ENCODE data around the gene MPO.

MPO gene

DNA sequence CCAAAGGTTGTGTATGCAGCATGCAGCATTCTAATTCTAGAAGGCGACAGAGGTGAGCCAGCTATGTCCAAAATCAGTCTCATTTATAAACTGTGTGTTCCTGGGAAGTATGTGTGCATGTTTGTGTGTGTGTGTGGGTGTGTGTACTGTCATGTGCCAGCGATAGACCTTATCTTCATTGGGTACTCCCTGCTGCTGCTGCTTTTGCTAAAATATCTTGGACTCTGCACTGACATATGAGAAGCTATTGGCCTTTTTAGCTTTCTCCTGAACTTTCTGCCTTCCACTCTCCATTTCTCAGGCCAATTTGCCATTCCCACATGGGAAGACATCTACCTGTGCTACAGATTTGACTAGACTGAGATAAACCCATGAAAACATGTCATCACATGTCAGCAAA lies 44.3 kb downstream of the MPO start:
- DNase-seq (ENCODE audit: low read depth, low spot score): no peak

DNA sequence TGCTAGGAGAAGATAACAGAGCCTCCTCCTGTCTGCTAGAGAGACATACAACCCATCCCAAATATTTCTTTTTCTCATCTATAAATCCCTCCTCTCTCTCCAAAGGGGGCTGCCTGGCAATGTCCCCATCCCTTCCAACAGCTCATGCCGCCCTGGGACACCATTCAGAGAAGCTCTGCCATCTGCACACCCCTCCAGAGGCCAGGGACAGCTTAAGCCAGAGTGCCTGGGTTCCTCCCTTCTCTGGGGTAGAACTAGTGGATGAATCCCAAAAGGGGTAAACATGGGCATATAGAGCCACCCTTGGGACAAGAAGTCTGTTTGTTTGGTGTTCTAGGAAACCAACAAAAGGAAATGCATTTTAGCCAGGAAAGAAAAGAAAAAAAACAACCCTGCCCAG lies 44.9 kb downstream of the MPO start:
- DNase-seq (ENCODE audit: low read depth, low spot score): no peak

DNA sequence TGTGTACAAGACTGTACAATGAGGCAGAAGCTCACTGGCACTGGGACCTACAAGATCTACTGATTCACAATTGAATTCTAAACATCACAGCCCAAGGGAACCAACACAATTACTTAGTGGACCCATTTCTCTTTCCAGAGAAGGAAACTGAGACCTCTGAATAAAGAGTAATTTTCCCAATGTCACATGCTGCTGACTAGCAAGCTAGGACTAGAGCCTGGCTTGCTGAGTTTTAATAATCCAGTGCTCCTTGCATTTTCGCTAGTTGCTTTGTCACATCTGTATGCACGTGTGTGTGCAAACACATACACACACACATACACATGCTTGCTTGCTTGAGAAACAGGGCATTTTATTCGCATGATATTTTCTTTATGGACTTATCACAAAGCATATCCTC lies 46.2 kb downstream of the MPO start:
- no peak for DNase-seq (ENCODE audit: low read depth, low spot score)

DNA sequence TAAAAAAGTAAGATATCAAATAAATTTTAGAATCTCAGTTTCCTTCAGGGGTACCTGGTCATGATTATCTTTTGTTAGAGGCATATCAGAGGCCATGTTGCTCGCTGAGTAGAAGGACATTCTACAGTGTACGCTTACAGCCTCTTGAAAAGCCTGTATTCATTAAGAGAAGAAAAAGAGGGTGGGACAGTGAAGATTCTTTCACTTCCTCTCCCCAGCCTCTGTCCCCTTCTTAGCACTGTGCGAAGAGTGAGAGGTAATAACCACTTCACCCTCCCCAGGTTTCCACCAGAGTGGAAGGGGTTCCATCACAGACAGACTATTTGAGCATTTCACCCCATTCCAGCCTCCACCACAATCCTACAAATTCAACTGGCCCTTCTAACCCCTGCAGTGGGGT lies 47.2 kb downstream of the MPO start:
- no peak for DNase-seq (ENCODE audit: low read depth, low spot score)

DNA sequence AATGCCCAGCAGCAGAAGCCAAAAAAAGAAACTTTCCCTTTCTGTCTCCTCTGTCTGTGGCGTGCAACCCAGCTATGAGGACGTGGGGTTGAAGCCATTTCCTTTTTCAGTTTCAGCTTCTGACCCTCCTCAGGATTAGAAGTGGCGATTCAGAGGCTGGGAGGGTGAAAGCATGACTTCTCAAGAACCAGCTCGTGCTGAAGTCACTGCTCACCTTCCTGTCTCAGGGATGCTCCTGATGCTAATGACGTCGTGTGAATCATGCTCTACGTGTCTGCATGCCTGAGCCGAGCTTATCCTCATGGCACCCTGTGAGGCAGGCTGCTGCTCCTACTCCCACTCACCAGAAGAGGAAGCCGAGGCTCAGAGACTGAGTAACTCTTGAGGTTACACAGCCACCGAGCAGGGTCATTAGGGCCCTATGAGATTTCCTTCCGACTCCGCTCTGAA lies 48.0 kb downstream of the MPO start:
- DNase-seq (ENCODE audit: low read depth, low spot score): no peak

DNA sequence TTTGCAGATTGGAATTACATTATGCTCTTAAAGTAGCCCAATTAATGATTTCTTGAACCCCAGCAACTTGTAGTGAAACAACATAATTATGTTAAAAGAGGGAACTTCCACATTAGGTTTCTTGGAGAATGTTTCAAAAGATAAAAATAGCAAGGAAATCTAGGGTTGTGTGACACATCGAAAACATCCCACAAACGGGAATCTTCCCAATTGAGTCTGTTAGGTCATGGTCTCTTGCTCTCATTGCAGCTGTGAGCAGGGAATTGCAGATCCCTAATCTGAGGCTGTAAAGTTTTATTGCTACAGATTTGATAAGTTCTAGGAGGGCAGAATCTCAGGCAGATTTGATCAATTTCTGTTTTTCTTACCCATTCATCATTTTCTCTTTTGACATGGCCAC lies 49.1 kb downstream of the MPO start:
- DNase-seq (ENCODE audit: low read depth, low spot score): no peak

DNA sequence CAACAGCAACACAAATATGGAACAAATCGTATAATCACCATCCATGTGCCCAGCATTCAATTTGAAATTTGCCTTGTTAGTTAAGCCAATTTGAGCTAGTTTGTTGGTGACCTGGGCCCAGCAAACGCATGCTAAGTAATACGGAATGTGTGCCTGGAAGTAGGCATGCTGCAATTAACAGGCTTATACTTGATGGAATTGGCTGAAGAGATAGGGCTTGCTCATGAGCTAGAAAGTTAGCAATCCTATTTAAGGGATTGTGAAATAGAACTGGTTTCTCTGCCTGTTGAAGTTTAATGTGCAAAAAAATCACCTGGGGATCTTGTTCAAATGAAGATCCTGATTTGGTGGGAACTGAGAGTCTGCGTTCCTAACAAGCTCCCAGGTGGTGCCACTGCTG lies 50.9 kb downstream of the MPO start:
- DNase-seq (ENCODE audit: low read depth, low spot score): no peak

DNA sequence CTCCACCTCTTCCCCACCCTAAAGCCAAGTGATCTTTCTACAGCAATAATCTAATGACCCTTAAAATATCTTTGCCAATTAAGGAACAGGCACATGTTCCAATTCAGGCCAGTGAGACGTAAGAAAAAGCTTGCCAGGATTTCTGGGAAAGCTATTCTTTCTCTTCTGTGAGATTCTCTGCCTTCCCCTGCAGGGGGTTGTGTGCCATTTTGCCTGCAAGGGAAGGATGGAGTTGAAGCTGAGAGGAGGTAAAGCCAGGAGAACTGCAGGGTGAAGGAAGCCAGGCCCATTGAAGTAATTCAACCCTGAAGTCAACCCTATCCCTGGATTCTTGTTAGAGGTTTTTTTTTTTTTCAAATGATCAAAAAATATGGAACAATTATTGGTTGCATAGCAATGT lies 51.4 kb downstream of the MPO start:
- DNase-seq (ENCODE audit: low read depth, low spot score): no peak

DNA sequence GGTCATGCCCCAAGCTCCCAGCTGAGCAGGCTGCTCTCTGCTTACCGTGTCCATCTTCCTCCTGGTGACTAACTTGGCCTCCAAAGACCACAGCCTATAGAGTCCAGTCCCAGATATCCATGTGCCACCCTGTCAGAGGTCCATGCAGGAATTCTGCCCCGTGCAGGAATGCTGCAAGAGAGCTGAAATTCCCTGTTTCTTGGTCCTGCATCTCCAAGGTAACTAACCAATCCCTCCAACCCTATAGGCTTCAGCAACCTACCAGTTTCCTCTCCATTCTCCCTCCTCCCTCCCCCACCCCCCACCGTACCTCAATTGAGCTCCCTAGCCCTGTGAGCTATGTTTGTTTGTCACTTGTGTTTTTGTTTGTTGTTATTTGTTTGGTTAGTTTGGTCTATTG lies 52.1 kb downstream of the MPO start:
- DNase-seq (ENCODE audit: low read depth, low spot score): no peak

DNA sequence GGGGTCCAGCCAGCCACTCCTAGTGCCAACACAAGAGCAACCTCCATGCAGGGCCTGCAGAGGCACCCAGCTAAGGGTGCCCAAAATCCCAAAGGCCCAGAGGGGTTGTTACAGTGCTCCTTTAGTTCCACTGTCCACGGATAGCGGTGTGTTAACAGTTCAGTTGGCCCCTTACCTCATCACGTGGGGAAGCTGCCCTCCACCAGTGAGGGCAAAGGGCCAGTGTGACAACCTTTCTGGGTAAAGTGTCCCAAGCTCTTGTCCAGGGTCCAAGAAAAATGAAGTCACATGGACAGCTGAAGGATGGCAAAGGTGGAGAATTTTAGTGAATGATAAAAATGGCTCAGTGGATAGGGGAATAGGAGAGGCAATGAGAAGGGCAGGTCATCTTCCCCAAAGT lies 53.0 kb downstream of the MPO start:
- no peak for DNase-seq (ENCODE audit: low read depth, low spot score)

DNA sequence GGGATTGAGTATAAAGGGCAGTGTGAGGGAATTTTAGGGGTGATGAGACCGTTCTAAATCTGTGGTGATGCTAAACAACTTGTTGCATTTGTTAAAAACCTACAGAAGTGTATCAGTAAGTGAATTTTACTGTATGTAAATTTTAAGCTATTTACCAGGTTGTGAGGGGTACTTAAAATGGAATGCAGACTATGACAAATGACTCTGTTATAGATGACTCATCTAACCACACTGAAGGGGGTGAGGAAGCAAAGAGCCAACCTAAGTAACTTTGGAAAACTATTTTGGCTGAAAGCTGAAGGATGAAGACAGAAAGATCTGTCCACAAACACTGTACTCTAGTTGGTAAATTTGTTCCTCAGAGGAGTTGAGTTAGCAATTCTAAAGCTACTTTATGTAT lies 56.4 kb downstream of the MPO start:
- DNase-seq (ENCODE audit: low read depth, low spot score): no peak

Data from activated naive CD8-positive, alpha-beta T cell treated with anti-CD3 and anti-CD28 coated beads, Interleukin-2, amount 50 U/mL, for 16 hours (primary cell).